SK-N-SH treated with all-trans-retinoic acid at 6 μM for 48 hours (cell line): ENCODE results near the gene THSD7A.

ENCODE experiments used
- CREB5 ChIP-seq: fragments of 250-450 bp; sonication (Bioruptor Pico); IDR thresholded peaks from 2 replicates; pipeline ENCODE4 v1.5.1; 2020; ENCODE audit warnings: low read depth, mild to moderate bottlenecking, moderate library complexity
- ESRRG ChIP-seq: fragments of 250-450 bp; sonication (Bioruptor Pico); IDR thresholded peaks from 2 replicates; pipeline ENCODE4 v1.6.1; 2021; ENCODE audit warnings: mild to moderate bottlenecking
- POU6F1 ChIP-seq: fragments of 250-450 bp; sonication (Bioruptor Pico); IDR thresholded peaks from 2 replicates; pipeline ENCODE4 v1.8.0; 2021; ENCODE audit warnings: low read depth, mild to moderate bottlenecking, moderate library complexity, borderline replicate concordance
- ZFP3 ChIP-seq: fragments of 250-450 bp; sonication (Bioruptor Pico); IDR thresholded peaks from 2 replicates; pipeline ENCODE4 v1.5.0; 2020; ENCODE audit warnings: mild to moderate bottlenecking, moderate library complexity
- ZNF565 ChIP-seq: fragments of 450-650 bp; formaldehyde crosslinking; conservative IDR thresholded peaks from 2 replicates; pipeline ENCODE4 v1.5.0; 2020; ENCODE audit warnings: low read depth, mild to moderate bottlenecking, moderate library complexity

- TF ChIP-seq ZNF565 (CRISPR knock-in tag) (no peak), CREB5 (CRISPR knock-in tag) (no peak), ESRRG (CRISPR knock-in tag) (no peak), POU6F1 (CRISPR knock-in tag) (no peak), ZFP3 (no peak)
These were observed 124.3 kb downstream of the THSD7A start for GRCh38 chr7:11707606-11708193.
